SK-N-SH (cell line): ENCODE data around the gene ADCY9.

Source experiments
- CTCF ChIP-seq: fragments of 200-600 bp; sonication (generic); IDR thresholded peaks from 2 replicates; pipeline ENCODE4 v1.6.1; 2017; ENCODE audit warnings: antibody characterized with exemption, mild to moderate bottlenecking, moderate library complexity
- EP300 ChIP-seq, 2 experiments: IDR thresholded peaks; 2 replicates each; pipeline versions ENCODE4 v1.4.0 to v1.6.1; 2012; ENCODE audit warnings: borderline replicate concordance in 1 of 2, low read depth in 1 of 2, low read length in 1 of 2
- EZH2phosphoT487 ChIP-seq: fragments of 200-600 bp; sonication (generic); IDR thresholded peaks from 2 replicates; pipeline ENCODE4 v1.6.1; 2017; ENCODE audit warnings: low read depth, mixed run types, mild to moderate bottlenecking, antibody characterized with exemption, moderate library complexity, borderline replicate concordance
- JUND ChIP-seq: IDR thresholded peaks from 2 replicates; pipeline ENCODE4 v1.4.0; 2012
- MAX ChIP-seq: IDR thresholded peaks from 2 replicates; pipeline ENCODE4 v1.4.0; 2012; ENCODE audit warnings: low read depth
- NRF1 ChIP-seq: IDR thresholded peaks from 2 replicates; pipeline ENCODE4 v1.6.1; 2012; ENCODE audit warnings: low read depth, mild to moderate bottlenecking, low read length
- PBX3 ChIP-seq: IDR thresholded peaks from 2 replicates; pipeline ENCODE4; 2012
- POLR2AphosphoS5 ChIP-seq: IDR thresholded peaks from 2 replicates; pipeline ENCODE4 v1.6.1; 2012; ENCODE audit warnings: low read depth, low read length
- REST ChIP-seq: IDR thresholded peaks from 2 replicates; pipeline ENCODE4 v1.6.1; 2012; ENCODE audit warnings: mild to moderate bottlenecking, low read depth, low read length, moderate library complexity
- ZBTB33 ChIP-seq: IDR thresholded peaks from 2 replicates; pipeline ENCODE4 v1.4.0; 2012; ENCODE audit warnings: low read depth, borderline replicate concordance

GRCh38 chr16:4005731-4006130, 110.5 kb downstream of the ADCY9 start:
- TF ChIP-seq CTCF (no peak), EZH2phosphoT487 (no peak), POLR2AphosphoS5 (no peak), REST (no peak), EP300 (IDR thresholded peaks at IDR 0.05; ENCODE audit: borderline replicate concordance in 1 of 2, low read depth in 1 of 2, low read length in 1 of 2) (no peak), NRF1 (no peak), MAX (no peak), ZBTB33 (no peak), PBX3 (no peak), JUND (no peak)
